OCI-LY3 (cell line): Measurements from ENCODE around the gene DOHH.

ENCODE experiments used
- H2AFZ ChIP-seq: fragments of 200-600, 300-600 bp; shearing (Covaris generic); 2 replicates; pipeline ENCODE4 v1.6.0; 2014; ENCODE audit warnings: antibody characterized with exemption, low read depth, low read length
- H3K27ac ChIP-seq: fragments of 200-600, 300-600 bp; sonication (generic); 2 replicates; pipeline ENCODE4 v1.5.1; 2014; ENCODE audit warnings: mild to moderate bottlenecking, low read length, moderate library complexity, mixed read lengths
- H3K27me3 ChIP-seq: fragments of 200-600, 300-600 bp; sonication (generic); 2 replicates; pipeline ENCODE4 v1.6.1; 2014; ENCODE audit warnings: low read depth, low read length, mixed read lengths
- H3K36me3 ChIP-seq: fragments of 200-600, 300-600 bp; sonication (generic); replicated peaks from 2 replicates; pipeline ENCODE3; 2014; ENCODE audit warnings: low read depth, low read length, mixed read lengths
- H3K4me1 ChIP-seq: fragments of 300-600, 200-600 bp; sonication (generic); 2 replicates; pipeline ENCODE4 v1.6.1; 2014; ENCODE audit warnings: low read length, mixed read lengths
- H3K4me2 ChIP-seq: fragments of 200-600, 300-600 bp; sonication (generic); 2 replicates; pipeline ENCODE4 v1.6.1; 2014; ENCODE audit warnings: low read length, mixed read lengths
- H3K4me3 ChIP-seq: fragments of 300-600, 200-600 bp; sonication (generic); 2 replicates; pipeline ENCODE4 v1.5.1; 2014; ENCODE audit warnings: antibody characterized with exemption, mild to moderate bottlenecking, low read length, moderate library complexity
- H3K79me2 ChIP-seq: fragments of 300-600, 200-600 bp; shearing (Covaris generic); 2 replicates; pipeline ENCODE4 v1.6.1; 2014; ENCODE audit warnings: mild to moderate bottlenecking, low read length, mixed read lengths
- H3K9ac ChIP-seq: fragments of 300-600, 200-600 bp; shearing (Covaris generic); 2 replicates; pipeline ENCODE4 v1.6.0; 2014; ENCODE audit warnings: mild to moderate bottlenecking, low read length, moderate library complexity
- H3K9me3 ChIP-seq: fragments of 200-600, 300-600 bp; shearing (Covaris generic); 2 replicates; pipeline ENCODE4 v1.6.1; 2014; ENCODE audit warnings: low read length, mixed read lengths; ENCODE audit not compliant: insufficient read depth
- H4K20me1 ChIP-seq: fragments of 200-600, 300-600 bp; sonication (generic); 2 replicates; pipeline ENCODE4 v1.6.1; 2016; ENCODE audit warnings: low read length, mixed read lengths; ENCODE audit not compliant: insufficient read depth
- CTCF ChIP-seq: fragments of 200-600, 300-600 bp; sonication (generic); IDR thresholded peaks from 2 replicates; pipeline ENCODE4 v1.5.1; 2014; ENCODE audit warnings: antibody characterized with exemption, low read length, low read depth
- EZH2phosphoT487 ChIP-seq: fragments of 200-600 bp; shearing (Covaris generic); IDR thresholded peaks from 2 replicates; pipeline ENCODE4 v1.6.1; 2018; ENCODE audit warnings: antibody characterized with exemption, mixed run types, low read depth

Gene DOHH

DNA sequence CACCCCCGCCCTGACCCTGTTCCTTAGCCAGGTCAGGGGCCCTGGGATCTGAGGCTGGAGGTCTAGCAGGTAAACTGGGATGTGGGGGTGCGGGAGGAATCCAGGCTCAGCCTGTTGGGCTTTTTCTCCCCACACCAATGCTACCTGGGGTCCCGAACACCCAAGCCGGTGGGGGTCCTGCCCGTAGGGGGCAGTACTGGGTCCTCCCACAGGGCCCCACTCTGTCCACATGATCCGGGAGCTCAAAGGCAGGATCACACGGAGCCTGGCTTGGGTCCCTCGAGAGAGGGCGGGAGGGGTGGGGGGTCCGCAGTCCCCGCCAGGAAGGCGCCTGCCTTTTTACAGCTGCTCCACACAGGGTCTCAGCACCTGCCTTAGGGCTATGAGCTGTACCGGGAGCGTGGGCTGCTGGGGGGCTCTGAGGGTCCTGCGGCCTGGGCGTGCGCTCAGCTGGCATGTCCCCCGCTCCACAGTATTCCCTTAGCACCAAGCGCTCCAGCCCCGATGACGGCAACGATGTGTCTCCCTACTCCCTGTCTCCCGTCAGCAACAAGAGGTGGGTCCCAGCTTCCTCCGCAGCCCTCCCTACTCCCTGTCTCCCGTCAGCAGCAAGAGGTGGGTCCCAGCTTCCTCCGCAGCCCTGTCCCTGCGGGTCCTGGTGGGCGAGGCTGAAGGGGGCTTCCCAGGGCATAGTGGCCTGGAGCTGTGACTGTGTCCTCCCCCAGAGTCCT, 26.2 kb upstream of the DOHH start:
- Histone ChIP-seq H3K27ac (no peak overlapping the region), H3K36me3 (peaks cover 54% of the 10 kb centered on the region), H3K9ac (no peak overlapping the region), H3K4me1 (no peaks in the 10 kb centered on the region), H3K4me2 (no peak overlapping the region), H2AFZ (no peak overlapping the region), H3K27me3 (no peaks in the 10 kb centered on the region), H3K79me2 (peaks cover 8% of the 10 kb centered on the region), H3K9me3 (no peaks in the 10 kb centered on the region), H4K20me1 (peaks cover 20% of the 10 kb centered on the region), H3K4me3 (no peak overlapping the region)
- peak; percentile 35 for TF ChIP-seq CTCF
- TF ChIP-seq EZH2phosphoT487: no peak

DNA sequence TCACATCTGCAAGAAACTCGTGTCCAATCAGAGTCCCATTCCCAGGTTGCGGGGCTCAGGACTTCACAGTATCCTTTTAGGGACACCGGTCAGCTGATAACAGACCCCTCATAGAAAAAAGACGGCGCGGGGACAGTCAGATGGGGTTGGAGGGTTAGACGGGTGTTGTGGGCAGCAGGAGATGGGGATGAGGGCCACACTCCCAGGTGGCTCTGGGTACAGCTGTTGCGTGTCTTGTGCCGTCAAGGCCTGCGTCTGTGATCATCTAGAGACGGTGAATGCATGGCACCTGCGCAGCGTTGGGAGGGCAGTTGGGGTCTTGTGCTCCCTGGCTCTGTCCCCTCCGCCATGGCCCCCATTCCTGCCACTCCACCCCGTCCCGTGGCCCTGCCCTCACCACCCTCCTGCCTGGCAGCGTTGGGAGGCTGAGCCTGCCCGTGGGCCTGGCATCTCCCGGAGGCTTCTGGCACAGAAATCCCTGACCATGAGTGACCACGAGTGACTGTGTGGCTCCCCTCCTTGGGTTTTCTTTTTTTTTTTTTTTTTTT, 24.5 kb upstream of the DOHH start:
- Histone ChIP-seq H3K27ac (no peak overlapping the region), H3K79me2 (peaks cover 25% of the 10 kb centered on the region), H3K27me3 (no peaks in the 10 kb centered on the region), H3K9ac (no peak overlapping the region), H3K4me1 (no peaks in the 10 kb centered on the region), H3K36me3 (peaks cover 51% of the 10 kb centered on the region), H4K20me1 (peaks cover 33% of the 10 kb centered on the region), H3K4me3 (no peak overlapping the region), H2AFZ (no peak overlapping the region), H3K9me3 (no peaks in the 10 kb centered on the region), H3K4me2 (no peak overlapping the region)
- TF ChIP-seq EZH2phosphoT487 (no peak), CTCF (no peak)

DNA sequence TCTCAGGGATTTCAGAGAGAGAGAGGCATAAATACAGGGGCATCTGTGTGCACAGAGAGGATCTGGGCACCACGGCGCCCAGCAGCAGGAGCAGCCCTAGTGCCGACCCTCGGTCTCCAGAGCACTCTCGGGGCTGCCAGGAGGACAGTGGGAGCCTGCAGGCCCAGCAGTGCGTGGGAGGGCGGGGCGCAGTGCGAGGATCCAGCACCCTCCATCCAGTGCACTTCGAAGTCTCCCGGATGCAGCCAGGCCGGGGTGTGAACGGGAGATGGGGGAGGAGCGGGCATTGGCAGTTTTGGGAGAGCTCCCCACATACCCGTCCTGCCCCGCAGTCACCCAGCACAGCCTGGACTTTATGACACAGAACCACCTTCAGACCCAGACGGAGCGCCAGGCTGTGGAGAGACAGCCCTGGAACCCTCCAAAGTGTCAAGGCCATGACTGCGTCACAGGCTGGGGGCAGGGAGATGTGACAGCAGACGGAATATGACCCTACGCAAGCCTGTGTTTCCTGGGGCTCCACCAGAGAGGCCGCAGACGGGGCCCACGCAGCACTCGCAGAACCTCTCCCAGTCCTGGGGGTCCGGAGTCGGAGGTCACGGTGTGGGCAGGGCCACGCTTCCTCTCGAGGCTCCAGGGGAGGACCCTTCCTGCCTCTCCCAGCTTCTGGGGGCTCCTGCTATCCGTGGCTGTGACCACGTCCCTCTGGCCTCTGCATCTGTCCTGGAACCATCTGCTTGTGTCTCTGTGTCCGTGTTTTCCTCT, 23.8 kb upstream of the DOHH start:
- Histone ChIP-seq H3K4me3 (no peak overlapping the region), H3K9me3 (no peaks in the 10 kb centered on the region), H3K36me3 (peaks cover 57% of the 10 kb centered on the region), H3K4me1 (no peaks in the 10 kb centered on the region), H3K27me3 (no peaks in the 10 kb centered on the region), H2AFZ (no peak overlapping the region), H4K20me1 (peaks cover 40% of the 10 kb centered on the region), H3K9ac (no peak overlapping the region), H3K27ac (no peak overlapping the region), H3K79me2 (peaks cover 31% of the 10 kb centered on the region), H3K4me2 (no peak overlapping the region)
- TF ChIP-seq CTCF (no peak), EZH2phosphoT487 (no peak)

DNA sequence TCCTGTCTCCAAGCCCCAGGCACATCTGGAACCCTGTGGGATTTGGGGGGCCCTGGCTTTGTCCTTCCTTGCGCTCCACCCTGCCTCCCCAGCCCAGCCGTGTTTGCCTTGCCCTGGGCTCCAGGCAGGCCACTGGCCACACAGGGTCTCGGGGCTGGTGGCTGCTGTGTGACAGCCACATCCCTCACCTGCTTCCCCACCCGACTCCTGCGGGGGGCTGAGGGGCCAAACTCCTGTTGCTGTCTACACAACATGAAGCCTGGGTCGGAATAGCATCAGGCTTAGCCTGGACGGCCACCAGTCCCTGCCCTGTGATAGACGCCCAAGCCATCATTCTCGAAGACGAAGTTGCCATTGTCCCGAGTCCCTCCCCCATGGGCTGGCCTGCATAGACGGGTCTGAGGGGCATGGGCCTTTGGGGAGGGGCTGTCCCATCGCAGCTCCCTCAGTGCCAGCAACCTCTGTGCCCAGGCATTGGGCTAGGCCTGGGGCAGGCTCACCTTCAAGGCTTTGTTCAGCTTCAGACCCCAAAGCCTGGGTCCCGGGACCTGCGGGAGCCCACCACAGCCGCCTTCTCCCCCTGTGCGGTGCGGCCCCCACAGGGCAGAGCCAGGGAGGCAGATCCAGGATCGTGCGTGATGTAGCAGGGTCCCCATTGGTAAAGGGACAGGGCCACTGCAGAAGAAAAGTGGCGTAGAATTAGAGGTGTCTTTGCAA, 23.0 kb upstream of the DOHH start:
- no peak overlapping the region for H2AFZ ChIP-seq
- H3K79me2 ChIP-seq: peaks cover 38% of the 10 kb centered on the region
- no peak overlapping the region for H3K9ac ChIP-seq
- H3K27ac ChIP-seq: no peak overlapping the region
- H4K20me1 ChIP-seq: peaks cover 47% of the 10 kb centered on the region
- no peak overlapping the region for H3K4me3 ChIP-seq
- no peak overlapping the region for H3K4me2 ChIP-seq
- H3K36me3 ChIP-seq: peaks cover 54% of the 10 kb centered on the region
- no peaks in the 10 kb centered on the region for H3K4me1 ChIP-seq
- TF ChIP-seq CTCF: no peak
- no peak for TF ChIP-seq EZH2phosphoT487
- H3K27me3 ChIP-seq: no peaks in the 10 kb centered on the region
- H3K9me3 ChIP-seq: no peaks in the 10 kb centered on the region
